Measurements from ENCODE around the gene CDX1.
A peak's percentile ranks its signal among the peaks of the same experiment; 100 is the strongest.

The CDX1 gene

DNA sequence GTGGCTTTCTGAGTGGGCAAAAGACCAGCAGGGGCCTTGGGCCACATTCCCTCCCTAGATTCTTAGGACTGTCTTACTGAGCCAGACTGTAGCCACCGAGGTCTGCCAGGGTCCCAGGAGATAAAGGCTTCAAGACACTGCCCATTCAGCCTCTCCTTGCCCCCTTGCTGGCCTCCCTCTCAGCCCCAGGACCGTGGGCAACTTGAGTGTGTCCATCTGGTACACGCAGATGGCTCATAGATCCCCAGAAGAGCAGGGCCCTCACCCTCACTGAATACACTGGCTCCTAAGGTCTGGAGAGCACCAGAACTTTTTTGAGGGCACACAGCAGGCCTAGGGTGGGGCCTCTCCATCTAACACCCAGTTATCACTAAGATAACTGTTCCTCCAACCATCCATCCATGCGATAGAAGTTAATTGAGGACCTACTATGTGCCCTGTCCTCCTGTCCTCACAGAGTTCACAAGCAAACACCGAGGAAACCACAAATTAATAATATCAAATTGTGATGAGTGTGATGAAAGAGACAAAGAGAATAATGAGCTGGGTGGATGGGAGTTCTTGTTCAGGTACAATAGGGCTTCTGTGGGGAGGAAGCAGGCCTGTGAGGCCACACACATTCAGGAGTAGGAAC lies 6.0 kb upstream of the CDX1 start:
- peaks cover 7% of the 10 kb centered on the region for H3K4me1 ChIP-seq (ENCODE audit: control insufficient read depth, low read depth, low read length)
- whole genome bisulfite sequencing (ENCODE audit: extremely low coverage, insufficient coverage, low lambda C conversion rate) = no CpG with 5 or more reads among the region's 5 CpGs
- no peak overlapping the region for H3K27ac ChIP-seq (ENCODE audit: low read depth, low read length)

DNA sequence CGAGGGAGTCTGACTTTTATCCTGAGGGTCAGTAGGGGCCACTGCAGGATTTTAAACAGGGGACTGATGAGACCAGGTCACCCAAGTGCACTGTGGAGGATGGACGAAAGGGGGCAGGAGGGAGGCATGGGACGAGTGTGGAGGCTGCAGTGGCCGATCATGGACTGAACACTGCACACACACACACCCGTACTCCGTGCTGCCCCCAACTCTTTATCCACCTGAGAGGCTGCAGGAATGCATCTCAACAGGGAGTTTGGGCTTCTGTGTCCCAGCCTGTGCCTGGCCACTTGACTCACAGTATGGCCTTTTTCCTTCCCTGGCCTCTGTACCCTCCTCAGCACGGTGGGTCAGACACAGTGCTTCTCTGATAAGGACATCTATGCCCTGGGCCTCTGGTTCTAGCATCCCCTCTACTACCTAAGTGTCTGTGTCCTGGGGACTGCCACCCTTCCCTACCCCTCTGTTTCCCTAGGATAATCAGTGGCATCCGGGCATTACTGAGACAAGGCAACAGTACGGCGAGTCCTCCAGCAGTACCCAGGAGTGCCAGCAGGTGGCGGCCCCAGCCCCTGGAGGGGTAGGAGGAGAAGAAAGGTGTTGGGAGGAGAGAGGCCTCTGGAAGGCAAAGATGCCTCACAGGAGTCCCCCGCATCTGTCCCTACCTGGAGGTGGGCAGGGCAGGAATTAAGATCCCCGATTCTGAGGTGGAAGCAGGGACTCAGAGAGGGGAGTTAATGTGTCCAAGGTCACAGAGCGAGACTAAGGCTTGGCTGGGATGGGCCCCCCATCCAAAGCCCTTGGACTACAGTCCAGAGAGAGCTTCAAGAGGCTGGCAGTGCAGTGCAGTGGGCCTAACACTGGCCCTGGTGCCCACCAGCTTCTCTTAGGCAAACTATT lies 5.1 kb upstream of the CDX1 start:
- Histone ChIP-seq H4K8ac (ENCODE audit: low read depth, low read length) (no peak overlapping the region), H3K36me3 (ENCODE audit: control insufficient read depth, insufficient read depth, low read length) (no peaks in the 10 kb centered on the region), H3K4me3 (ENCODE audit: low read length) (no peak overlapping the region), H4K5ac (ENCODE audit: low read length) (no peak overlapping the region), H2BK15ac (replicated peaks; ENCODE audit: low read depth) (no peak overlapping the region), H2BK120ac (ENCODE audit: low read depth, low read length) (no peak overlapping the region), H3K9ac (ENCODE audit: low read length) (peak overlapping the region; percentile 51), H2AK5ac (ENCODE audit: low read length) (no peak overlapping the region), H2BK5ac (ENCODE audit: low read length) (no peak overlapping the region), H3K4me2 (ENCODE audit: low read length) (peak overlapping the region; percentile 13), H3K4ac (ENCODE audit: low read depth, low read length) (no peak overlapping the region), H3K79me2 (ENCODE audit: control insufficient read depth, insufficient read depth, low read length) (no peaks in the 10 kb centered on the region), H3K4me1 (ENCODE audit: control insufficient read depth, low read depth, low read length) (peaks cover 7% of the 10 kb centered on the region), H3K56ac (ENCODE audit: low read length) (peak overlapping the region; percentile 80), H3K79me1 (ENCODE audit: low read length) (no peaks in the 10 kb centered on the region), H3K27me3 (ENCODE audit: insufficient read depth, low read length, poor library complexity) (no peaks in the 10 kb centered on the region), H3K27ac (ENCODE audit: low read depth, low read length) (no peak overlapping the region), H3K23ac (ENCODE audit: low read length) (no peak overlapping the region), H3K18ac (ENCODE audit: low read length) (no peak overlapping the region)
- no CpG with 5 or more reads among the region's 14 CpGs for WGBS (ENCODE audit: extremely low coverage, insufficient coverage, low lambda C conversion rate)
- DNase-seq = peak; percentile 92

More for the DNA sequence above, 6.0 kb upstream of the CDX1 start:
- H3K4me3 ChIP-seq (ENCODE audit: low read length) = no peak overlapping the region
- peak overlapping the region; percentile 65 for H3K56ac ChIP-seq (ENCODE audit: low read length)
- H4K8ac ChIP-seq (ENCODE audit: low read depth, low read length) = no peak overlapping the region
- no peak for DNase-seq
- H2AK5ac ChIP-seq (ENCODE audit: low read length) = peak overlapping the region; percentile 95
- no peak overlapping the region for H3K23ac ChIP-seq (ENCODE audit: low read length)
- no peaks in the 10 kb centered on the region for H3K79me1 ChIP-seq (ENCODE audit: low read length)
- H2BK15ac ChIP-seq (replicated peaks; ENCODE audit: low read depth) = no peak overlapping the region
- no peaks in the 10 kb centered on the region for H3K79me2 ChIP-seq (ENCODE audit: control insufficient read depth, insufficient read depth, low read length)
- H2BK5ac ChIP-seq (ENCODE audit: low read length) = peak overlapping the region; percentile 74
- peak overlapping the region; percentile 30 for H3K9ac ChIP-seq (ENCODE audit: low read length)
- no peak overlapping the region for H2BK120ac ChIP-seq (ENCODE audit: low read depth, low read length)
- H3K18ac ChIP-seq (ENCODE audit: low read length) = no peak overlapping the region
- no peak overlapping the region for H3K4me2 ChIP-seq (ENCODE audit: low read length)
- no peaks in the 10 kb centered on the region for H3K36me3 ChIP-seq (ENCODE audit: control insufficient read depth, insufficient read depth, low read length)
- no peaks in the 10 kb centered on the region for H3K27me3 ChIP-seq (ENCODE audit: insufficient read depth, low read length, poor library complexity)
- H3K4ac ChIP-seq (ENCODE audit: low read depth, low read length) = no peak overlapping the region
- no peak overlapping the region for H4K5ac ChIP-seq (ENCODE audit: low read length)

DNA sequence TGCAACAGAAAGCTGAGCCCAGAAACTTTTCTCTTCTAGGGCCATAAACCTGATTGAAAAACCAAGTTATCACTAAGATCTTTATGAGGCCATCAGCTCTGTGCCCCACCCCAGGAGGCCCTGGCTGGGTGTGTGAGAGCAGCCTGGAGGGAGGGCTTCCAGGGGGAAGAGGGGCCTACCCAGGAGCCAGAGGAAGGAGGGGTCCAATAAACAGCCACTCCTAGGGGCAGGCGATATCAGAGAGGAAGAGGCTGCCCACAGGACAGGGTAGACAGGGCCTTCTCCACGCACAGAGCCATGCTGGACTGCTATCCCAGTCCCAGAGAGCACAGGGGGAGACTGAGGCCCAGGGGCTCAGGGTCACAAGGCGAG lies 4.5 kb upstream of the CDX1 start:
- no peak overlapping the region for H3K27ac ChIP-seq (ENCODE audit: low read depth, low read length)
- peaks cover 7% of the 10 kb centered on the region for H3K4me1 ChIP-seq (ENCODE audit: control insufficient read depth, low read depth, low read length)
- no peak overlapping the region for H3K4me2 ChIP-seq (ENCODE audit: low read length)

GRCh38 chr5:150163035-150163434 lies 3.5 kb upstream of the CDX1 start:
- Histone ChIP-seq H3K4me2 (ENCODE audit: low read length) (no peak overlapping the region), H3K56ac (ENCODE audit: low read length) (no peak overlapping the region), H3K79me2 (ENCODE audit: control insufficient read depth, insufficient read depth, low read length) (no peaks in the 10 kb centered on the region), H3K79me1 (ENCODE audit: low read length) (no peaks in the 10 kb centered on the region), H2BK120ac (ENCODE audit: low read depth, low read length) (no peak overlapping the region), H3K23ac (ENCODE audit: low read length) (no peak overlapping the region), H2AK5ac (ENCODE audit: low read length) (no peak overlapping the region), H2BK15ac (replicated peaks; ENCODE audit: low read depth) (no peak overlapping the region), H3K27ac (ENCODE audit: low read depth, low read length) (no peak overlapping the region), H2BK5ac (ENCODE audit: low read length) (no peak overlapping the region), H3K4me1 (ENCODE audit: control insufficient read depth, low read depth, low read length) (peaks cover 7% of the 10 kb centered on the region), H3K9ac (ENCODE audit: low read length) (no peak overlapping the region), H3K36me3 (ENCODE audit: control insufficient read depth, insufficient read depth, low read length) (no peaks in the 10 kb centered on the region), H3K4ac (ENCODE audit: low read depth, low read length) (no peak overlapping the region), H3K4me3 (ENCODE audit: low read length) (no peak overlapping the region), H4K8ac (ENCODE audit: low read depth, low read length) (no peak overlapping the region), H3K18ac (ENCODE audit: low read length) (no peak overlapping the region), H4K5ac (ENCODE audit: low read length) (no peak overlapping the region), H3K27me3 (ENCODE audit: insufficient read depth, low read length, poor library complexity) (no peaks in the 10 kb centered on the region)
- WGBS (ENCODE audit: extremely low coverage, insufficient coverage, low lambda C conversion rate) = no CpG with 5 or more reads among the region's 3 CpGs
- no peak for DNase-seq

More for the DNA sequence above, 4.5 kb upstream of the CDX1 start:
- Histone ChIP-seq H3K79me1 (ENCODE audit: low read length) (no peaks in the 10 kb centered on the region), H3K56ac (ENCODE audit: low read length) (peak overlapping the region; percentile 47), H3K18ac (ENCODE audit: low read length) (no peak overlapping the region), H3K27me3 (ENCODE audit: insufficient read depth, low read length, poor library complexity) (no peaks in the 10 kb centered on the region), H2BK5ac (ENCODE audit: low read length) (no peak overlapping the region), H2BK15ac (replicated peaks; ENCODE audit: low read depth) (no peak overlapping the region), H3K4me3 (ENCODE audit: low read length) (no peak overlapping the region), H2AK5ac (ENCODE audit: low read length) (peak overlapping the region; percentile 72), H3K23ac (ENCODE audit: low read length) (no peak overlapping the region), H4K5ac (ENCODE audit: low read length) (no peak overlapping the region), H2BK120ac (ENCODE audit: low read depth, low read length) (no peak overlapping the region), H3K36me3 (ENCODE audit: control insufficient read depth, insufficient read depth, low read length) (no peaks in the 10 kb centered on the region), H3K9ac (ENCODE audit: low read length) (no peak overlapping the region), H4K8ac (ENCODE audit: low read depth, low read length) (no peak overlapping the region), H3K4ac (ENCODE audit: low read depth, low read length) (no peak overlapping the region), H3K79me2 (ENCODE audit: control insufficient read depth, insufficient read depth, low read length) (no peaks in the 10 kb centered on the region)
- no peak for DNase-seq
- no CpG with 5 or more reads among the region's 3 CpGs for WGBS (ENCODE audit: extremely low coverage, insufficient coverage, low lambda C conversion rate)

DNA sequence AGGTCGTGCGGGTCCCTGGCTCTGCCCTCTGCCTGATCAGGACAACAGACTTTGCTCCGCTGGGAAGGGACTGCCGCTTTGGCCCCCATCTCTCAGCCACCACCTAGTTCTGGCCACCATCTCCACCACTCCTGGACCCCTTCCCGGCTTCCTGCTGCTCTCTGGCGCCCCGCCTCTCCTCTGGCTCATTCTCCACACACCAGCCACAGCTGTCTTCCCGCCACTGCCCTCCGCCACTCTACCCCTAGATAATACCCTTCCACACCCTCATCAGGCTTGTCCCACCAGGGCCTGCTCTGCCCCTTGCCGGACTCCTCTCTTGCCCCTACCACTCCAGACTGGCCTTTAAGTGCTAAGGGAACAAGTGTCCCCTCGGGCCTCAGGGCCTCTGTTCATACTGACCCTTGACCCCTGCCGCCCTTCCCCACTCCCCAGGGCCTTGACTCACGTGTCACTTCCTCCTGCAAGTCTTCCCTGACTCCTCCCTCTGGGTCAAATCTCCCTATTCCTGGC lies 3.0 kb upstream of the CDX1 start:
- DNase-seq = peak; percentile 38

More for the DNA sequence above, 3.0 kb upstream of the CDX1 start:
- Histone ChIP-seq H4K8ac (ENCODE audit: low read depth, low read length) (no peak overlapping the region), H3K79me1 (ENCODE audit: low read length) (no peaks in the 10 kb centered on the region), H2BK120ac (ENCODE audit: low read depth, low read length) (no peak overlapping the region), H3K18ac (ENCODE audit: low read length) (no peak overlapping the region), H3K4ac (ENCODE audit: low read depth, low read length) (no peak overlapping the region), H3K27me3 (ENCODE audit: insufficient read depth, low read length, poor library complexity) (no peaks in the 10 kb centered on the region), H3K56ac (ENCODE audit: low read length) (no peak overlapping the region), H3K27ac (ENCODE audit: low read depth, low read length) (no peak overlapping the region), H3K23ac (ENCODE audit: low read length) (no peak overlapping the region), H3K79me2 (ENCODE audit: control insufficient read depth, insufficient read depth, low read length) (no peaks in the 10 kb centered on the region), H2BK15ac (replicated peaks; ENCODE audit: low read depth) (no peak overlapping the region), H2AK5ac (ENCODE audit: low read length) (no peak overlapping the region), H3K4me3 (ENCODE audit: low read length) (no peak overlapping the region), H3K4me1 (ENCODE audit: control insufficient read depth, low read depth, low read length) (peaks cover 7% of the 10 kb centered on the region), H3K36me3 (ENCODE audit: control insufficient read depth, insufficient read depth, low read length) (no peaks in the 10 kb centered on the region), H3K9ac (ENCODE audit: low read length) (no peak overlapping the region), H3K4me2 (ENCODE audit: low read length) (no peak overlapping the region), H4K5ac (ENCODE audit: low read length) (no peak overlapping the region), H2BK5ac (ENCODE audit: low read length) (no peak overlapping the region)
- no CpG with 5 or more reads among the region's 13 CpGs for WGBS (ENCODE audit: extremely low coverage, insufficient coverage, low lambda C conversion rate)
